Panc1 (cell line): Measurements from ENCODE around the gene KCNMB2. TPM values are rescaled to one million over a fixed set of nuclear protein-coding genes. Genes with fewer than 3 reads are reported as not detected.

ENCODE experiments used
- ATAC-seq: fragments of 200-7000 bp; cut with Tn5 transposase; 2 replicates; pipeline ENCODE4 v1.9.1; 2020; ENCODE audit warnings: mild to moderate bottlenecking, moderate library complexity
- BruUV-seq: library from RNA; stranded (reverse); fragments of 400-500 nt; replicated peaks from 2 replicates; lab custom pipeline; 2021; lab: Mats Ljungman, UMichigan
- CTCF ChIA-PET: fragments of 300-600 bp; sonication (Branson Sonifier 250); formaldehyde crosslinking; loops from one replicate; lab custom pipeline; 2022; ENCODE audit warnings: antibody characterized with exemption; lab: Charles Lee
- POLR2A ChIA-PET: fragments of 300-600 bp; sonication (Branson Sonifier 250); formaldehyde crosslinking; loops from one replicate; lab custom pipeline; 2022; ENCODE audit warnings: antibody characterized with exemption; lab: Charles Lee
- DNase-seq: peaks from one replicate; pipeline ENCODE4 v3.0.0-alpha.2; 2010; ENCODE audit warnings: low read depth, low spot score
- H3K27ac ChIP-seq: 2 replicates; pipeline ENCODE4 v1.5.1; 2011; ENCODE audit warnings: mild to moderate bottlenecking, low read length, inconsistent platforms
- H3K27me3 ChIP-seq: fragments of 200-500 bp; sonication (Bioruptor generic); 2 replicates; pipeline ENCODE4 v1.6.0; 2014; ENCODE audit warnings: low read length, inconsistent platforms; ENCODE audit not compliant: control insufficient read depth, insufficient read depth
- H3K36me3 ChIP-seq: fragments of 200-500 bp; sonication (Bioruptor generic); 2 replicates; pipeline ENCODE4 v1.5.1; 2014; ENCODE audit warnings: inconsistent platforms, mild to moderate bottlenecking, low read length, moderate library complexity; ENCODE audit not compliant: control insufficient read depth, insufficient read depth
- H3K4me1 ChIP-seq: 2 replicates; pipeline ENCODE4 v1.5.1; 2011; ENCODE audit warnings: inconsistent platforms, mild to moderate bottlenecking, low read length, moderate library complexity; ENCODE audit not compliant: control insufficient read depth, insufficient read depth
- H3K4me3 ChIP-seq, 2 experiments: 2 replicates each; pipeline ENCODE4 v1.5.1; 2011 to 2012; ENCODE audit warnings: low read depth in 2 of 2, low read length in 2 of 2, mild to moderate bottlenecking in 2 of 2, inconsistent platforms in 1 of 2, moderate library complexity in 1 of 2
- H3K9me3 ChIP-seq: fragments of 200-500 bp; sonication (Bioruptor generic); 2 replicates; pipeline ENCODE4 v1.5.1; 2014; ENCODE audit warnings: low read depth, mild to moderate bottlenecking, inconsistent platforms, low read length, moderate library complexity; ENCODE audit not compliant: control insufficient read depth, insufficient read depth
- CTCF ChIP-seq: fragments of 450-650 bp; IDR thresholded peaks from 2 replicates; pipeline ENCODE4 v1.5.1; 2017; ENCODE audit warnings: mild to moderate bottlenecking
- POLR2AphosphoS5 ChIP-seq: IDR thresholded peaks from 2 replicates; pipeline ENCODE4 v1.6.1; 2012; ENCODE audit warnings: mild to moderate bottlenecking, low read depth, low read length, moderate library complexity
- REST ChIP-seq, 2 experiments: IDR thresholded peaks; 2 replicates each; pipeline ENCODE4 v1.6.1; 2011 to 2012; ENCODE audit warnings: low read depth in 2 of 2, control low read depth in 1 of 2, low read length in 1 of 2, mild to moderate bottlenecking in 1 of 2, moderate library complexity in 1 of 2; ENCODE audit not compliant: insufficient read depth in 1 of 2
- SIN3A ChIP-seq: IDR thresholded peaks from 2 replicates; pipeline ENCODE4 v1.6.1; 2012; ENCODE audit warnings: low read depth, mild to moderate bottlenecking, low read length, moderate library complexity, borderline replicate concordance; ENCODE audit not compliant: insufficient read depth
- TCF7L2 ChIP-seq: IDR thresholded peaks from 2 replicates; pipeline ENCODE4 v1.6.1; 2011; ENCODE audit warnings: mild to moderate bottlenecking, low read depth, low read length, inconsistent platforms
- in situ Hi-C: cut with HindIII; loops from 2 replicates; pipeline ENCODE4 v1.10.0; 2016; ENCODE audit warnings: low sequenced_read_pairs, low pct_unique_long_range_greater_than_20kb
- intact Hi-C: fragments of 100-400 bp; cut with micrococcal nuclease; formaldehyde crosslinking; loops from one replicate; pipeline ENCODE4 v1.10.0; 2022; ENCODE audit not compliant: unreplicated experiment
- total RNA-seq: library from RNA; stranded (reverse); gene quantifications from one replicate; pipeline ENCODE4 v1.2.1, GENCODE V29; 2021; ENCODE audit not compliant: unreplicated experiment

Gene KCNMB2
- total RNA-seq, 1 experiment from 2014 or later = not detected

GRCh38 chr3:178623666-178624255, 87.5 kb downstream of the KCNMB2 start:
- no peak for TF ChIP-seq REST (IDR thresholded peaks at IDR 0.05; ENCODE audit: insufficient read depth in 1 of 2, low read depth in 2 of 2, low read length in 1 of 2)
- TF ChIP-seq POLR2AphosphoS5 = no peak
- TF ChIP-seq SIN3A = no peak
- TF ChIP-seq CTCF = no peak
- TF ChIP-seq TCF7L2 = no peak
- CTCF ChIA-PET = no interaction called here
- intact Hi-C loops = no loop called here
- no peak overlapping the region for H3K27ac ChIP-seq
- H3K9me3 ChIP-seq = no peaks in the 10 kb centered on the region
- no peaks in the 10 kb centered on the region for H3K27me3 ChIP-seq
- no peaks in the 10 kb centered on the region for H3K4me1 ChIP-seq
- no TSS peak for BruUV-seq
- ATAC-seq (no peak), DNase-seq (no peak)
- POLR2A ChIA-PET = no interaction called here
- no peaks in the 10 kb centered on the region for H3K36me3 ChIP-seq
- H3K4me3 ChIP-seq = no peak overlapping the region
- in situ Hi-C loops = no loop called here

- BruUV-seq = no TSS peak
- TF ChIP-seq TCF7L2 = no peak
- TF ChIP-seq SIN3A = no peak
- TF ChIP-seq REST (IDR thresholded peaks at IDR 0.05; ENCODE audit: insufficient read depth in 1 of 2, low read depth in 2 of 2, low read length in 1 of 2) = no peak
- no peak for TF ChIP-seq POLR2AphosphoS5
- no peak for TF ChIP-seq CTCF
- DNase-seq (no peak), ATAC-seq (no peak)
- Histone ChIP-seq H3K4me1 (no peaks in the 10 kb centered on the region), H3K4me3 (no peak overlapping the region), H3K36me3 (no peaks in the 10 kb centered on the region), H3K9me3 (no peaks in the 10 kb centered on the region), H3K27me3 (no peaks in the 10 kb centered on the region), H3K27ac (no peak overlapping the region)
- CTCF ChIA-PET = no interaction called here
- POLR2A ChIA-PET = no interaction called here
- in situ Hi-C loops (no loop called here), intact Hi-C loops (no loop called here)
Observed at GRCh38 chr3:178624276-178624675, 88.0 kb downstream of the KCNMB2 start.
